Frontal cortex (tissue), 4 donors: Measurements from ENCODE around the gene ZNF439. TPM values are rescaled to one million over a fixed set of nuclear protein-coding genes. Genes with fewer than 3 reads are reported as not detected.
"Not testable (repeated sequence)": the region's sequence is repeated elsewhere in the genome, so short reads cannot be mapped to it uniquely, and the experiment has no call there.

ENCODE experiments used
- DNase-seq, 2 donors: peaks; one replicate each; pipeline ENCODE4 v3.0.0; 2012; ENCODE audit warnings: low spot score in 2 of 2
- FAIRE-seq: peaks from 2 replicates; lab custom pipeline; 2012; peaks lifted over from hg19 to GRCh38; lab: Jason Lieb, UNC
- total RNA-seq: library from RNA; depleted of rRNA; stranded (reverse); fragments of >200 nt; gene quantifications from one replicate; pipeline ENCODE4 v1.2.3, GENCODE V29; 2014
- donor health status: control.
- donor health status: control.
- donor health status: control.

ZNF439 gene
- 38.3 TPM for total RNA-seq

DNA sequence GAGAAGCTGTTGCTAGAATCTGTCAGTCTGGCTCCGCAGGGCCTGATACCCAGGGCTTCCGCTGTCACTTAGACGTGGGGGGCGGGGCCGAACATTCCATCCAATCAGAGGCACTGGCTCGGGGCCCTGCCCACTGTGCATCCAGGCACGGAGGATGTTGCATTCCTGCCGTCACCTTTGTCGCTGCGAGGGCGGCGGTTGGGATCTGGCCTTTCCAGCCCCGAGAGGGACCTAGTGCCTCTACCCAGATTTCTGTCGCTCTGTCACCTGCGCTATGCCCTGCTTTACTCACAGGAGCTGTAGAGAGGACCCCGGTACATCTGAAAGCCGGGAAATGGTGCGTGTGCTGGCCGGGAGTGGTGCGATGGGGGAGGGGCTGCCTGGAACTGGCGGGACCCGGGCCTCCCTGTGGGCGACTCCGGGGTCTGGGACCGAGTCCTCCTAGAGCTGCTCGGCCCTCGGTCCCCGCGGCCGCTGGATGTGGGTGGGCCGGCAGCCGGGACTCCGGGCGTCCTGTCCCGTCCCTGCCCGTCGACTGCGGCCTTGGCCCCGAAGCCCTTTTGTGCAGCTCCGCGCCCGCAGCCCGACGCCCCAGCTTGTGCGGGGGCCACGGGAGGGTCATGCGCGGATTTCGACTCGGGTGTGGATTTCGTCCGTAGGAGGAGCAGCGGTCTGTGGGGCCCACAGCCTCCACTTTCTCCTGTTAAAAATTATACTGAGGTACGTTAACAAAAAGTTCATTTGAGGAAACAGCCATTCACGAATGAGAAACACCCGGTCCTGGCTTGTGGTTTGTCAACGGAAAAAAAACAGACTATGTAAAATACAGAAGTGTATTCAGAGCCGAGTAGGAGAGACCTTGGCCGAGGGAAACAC lies at the start of gene ZNF439:
Gene ZNF439 (plus strand): TSS at position 133 of the 876 bp plus-strand sequence. CDS start 142 bp downstream, at position 275.
- no peak for FAIRE-seq
- peak; percentile 87 to 90 for DNase-seq

DNA sequence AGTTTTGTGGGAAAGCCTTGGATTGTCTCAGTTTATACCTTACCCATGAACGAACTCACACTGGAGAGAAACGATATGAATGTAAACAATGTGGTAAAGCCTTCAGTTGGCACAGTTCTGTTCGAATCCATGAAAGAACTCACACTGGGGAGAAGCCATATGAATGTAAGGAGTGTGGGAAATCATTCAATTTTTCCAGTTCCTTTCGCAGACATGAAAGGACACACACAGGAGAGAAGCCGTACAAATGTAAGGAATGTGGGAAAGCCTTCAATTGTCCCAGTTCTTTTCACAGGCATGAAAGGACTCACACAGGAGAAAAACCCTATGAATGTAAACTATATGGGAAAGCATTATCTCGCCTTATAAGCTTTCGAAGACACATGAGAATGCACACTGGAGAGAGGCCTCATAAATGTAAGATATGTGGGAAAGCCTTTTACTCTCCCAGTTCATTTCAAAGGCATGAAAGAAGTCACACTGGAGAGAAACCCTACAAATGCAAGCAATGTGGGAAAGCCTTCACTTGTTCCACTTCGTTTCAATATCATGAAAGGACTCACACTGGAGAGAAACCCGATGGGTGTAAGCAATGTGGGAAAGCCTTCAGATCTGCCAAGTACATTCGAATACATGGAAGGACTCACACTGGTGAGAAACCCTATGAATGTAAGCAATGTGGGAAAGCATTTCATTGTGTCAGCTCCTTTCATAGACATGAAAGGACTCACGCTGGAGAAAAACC lies 42.0 kb upstream of the ZNF439 start:
- FAIRE-seq (no peak), DNase-seq (no peak)

DNA sequence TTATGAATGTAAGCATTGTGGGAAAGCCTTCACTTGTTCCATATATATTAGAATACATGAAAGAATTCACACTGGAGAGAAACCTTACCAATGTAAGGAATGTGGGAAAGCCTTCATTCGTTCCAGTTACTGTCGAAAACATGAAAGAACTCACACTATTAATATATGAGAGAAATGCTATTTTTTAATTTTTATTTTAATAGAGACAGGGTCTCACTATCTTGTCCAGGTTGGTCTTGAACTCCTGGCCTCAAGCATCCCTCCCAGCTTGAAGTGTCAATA lies 41.5 kb upstream of the ZNF439 start:
- FAIRE-seq (no peak), DNase-seq (no peak)

DNA sequence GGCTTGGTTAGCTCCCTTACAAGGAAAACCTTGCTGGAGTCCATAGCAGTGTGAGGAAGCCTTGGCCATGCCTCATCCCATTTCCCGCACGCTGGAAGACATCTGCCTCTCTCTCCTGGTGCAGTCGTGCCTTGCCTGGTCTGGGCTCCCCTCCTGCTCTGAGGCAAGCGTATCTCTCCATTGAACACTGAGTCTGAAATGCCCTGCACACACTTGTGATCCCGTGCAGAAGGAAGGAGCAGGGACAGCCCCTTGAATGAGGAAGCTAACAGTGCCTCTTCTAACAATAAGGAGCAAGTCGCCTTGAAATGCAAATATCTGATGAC lies 34.9 kb upstream of the ZNF439 start:
- DNase-seq (no peak), FAIRE-seq (no peak)

DNA sequence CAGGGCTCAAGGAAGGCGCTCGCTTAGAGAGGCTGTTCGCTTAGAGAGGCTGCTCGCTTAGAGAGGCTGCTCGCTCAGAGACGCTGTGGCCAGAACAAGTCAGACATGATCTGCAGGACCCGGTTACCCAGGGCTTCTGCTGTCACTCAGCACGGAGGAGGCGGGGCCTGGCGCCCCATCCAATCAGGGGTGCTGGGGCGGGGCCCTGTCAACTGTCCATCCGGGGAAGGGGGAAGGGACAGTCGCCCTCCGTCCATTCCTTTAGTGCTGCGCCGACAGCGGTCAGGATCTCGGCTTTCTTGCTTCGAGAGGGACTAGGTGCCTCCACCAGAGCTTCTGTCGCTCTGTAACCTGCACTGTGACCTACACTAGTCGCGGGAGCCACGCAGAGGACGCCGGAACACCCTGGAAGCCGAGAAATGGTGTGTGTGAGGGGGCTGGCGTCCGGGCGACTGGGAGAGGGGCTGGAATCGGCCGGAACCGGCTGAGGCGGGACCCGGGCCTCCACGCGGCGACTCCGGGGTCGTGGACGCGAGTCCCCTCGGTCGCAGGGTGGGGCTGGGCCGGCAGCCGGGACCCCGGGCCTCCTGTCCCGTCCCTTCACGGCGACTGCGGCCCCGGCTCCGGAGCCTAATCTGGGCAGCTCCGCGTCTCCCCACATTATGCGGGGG lies 34.4 kb upstream of the ZNF439 start, which contains the start of gene ZNF440:
Gene ZNF440 (plus strand): TSS at position 245 of the 671 bp plus-strand sequence. CDS start 175 bp downstream, at position 420.
- FAIRE-seq (no peak), DNase-seq (peak; percentile 94 to 97)

DNA sequence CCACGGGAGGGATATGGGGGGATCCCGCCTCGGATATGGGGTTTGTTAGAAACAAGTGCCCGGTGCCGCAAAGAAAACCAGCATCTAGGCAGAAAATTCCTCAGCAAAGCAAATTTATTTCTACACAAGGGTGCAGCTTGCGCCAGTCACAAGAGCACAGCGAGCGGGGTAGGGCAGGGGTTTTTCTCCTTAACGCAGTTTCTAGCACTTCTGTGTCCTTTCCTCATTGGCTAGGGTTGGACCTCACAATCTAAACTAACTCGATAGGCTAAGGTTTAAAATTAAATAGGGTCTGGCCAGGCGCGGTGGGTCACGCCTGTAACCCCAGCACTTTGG lies 33.9 kb upstream of the ZNF439 start:
- DNase-seq: no peak
- no peak for FAIRE-seq

DNA sequence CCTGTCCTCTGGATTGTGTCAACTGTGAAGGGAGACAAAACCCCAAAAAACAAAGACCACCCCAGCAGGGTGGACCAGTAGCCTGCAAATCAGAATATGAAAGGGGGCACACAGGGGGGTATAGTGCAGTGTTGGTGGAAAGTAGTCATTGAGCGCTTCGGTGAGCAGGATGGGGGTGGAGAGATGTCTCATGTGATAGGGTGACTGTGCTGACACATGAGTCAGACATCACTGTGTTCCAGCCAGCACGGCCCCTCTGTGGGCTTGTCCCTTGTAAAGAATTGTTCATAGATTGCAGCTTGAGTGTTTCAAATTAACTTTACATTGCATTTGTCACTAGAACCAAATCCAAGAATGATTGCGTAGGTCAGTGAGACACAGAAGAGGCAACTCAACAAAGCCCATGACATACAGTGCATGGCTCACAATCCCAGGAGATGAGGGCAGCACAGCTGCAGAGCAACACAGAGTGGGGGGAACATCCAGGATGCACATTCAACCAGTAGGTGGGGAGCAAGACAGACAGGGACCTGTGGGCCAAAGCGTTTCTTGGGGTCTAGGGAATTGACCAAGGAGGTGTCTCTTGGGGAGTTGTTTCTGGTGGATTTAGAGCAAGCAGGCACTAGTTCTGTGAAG lies 26.9 kb upstream of the ZNF439 start:
- FAIRE-seq: no peak

DNA sequence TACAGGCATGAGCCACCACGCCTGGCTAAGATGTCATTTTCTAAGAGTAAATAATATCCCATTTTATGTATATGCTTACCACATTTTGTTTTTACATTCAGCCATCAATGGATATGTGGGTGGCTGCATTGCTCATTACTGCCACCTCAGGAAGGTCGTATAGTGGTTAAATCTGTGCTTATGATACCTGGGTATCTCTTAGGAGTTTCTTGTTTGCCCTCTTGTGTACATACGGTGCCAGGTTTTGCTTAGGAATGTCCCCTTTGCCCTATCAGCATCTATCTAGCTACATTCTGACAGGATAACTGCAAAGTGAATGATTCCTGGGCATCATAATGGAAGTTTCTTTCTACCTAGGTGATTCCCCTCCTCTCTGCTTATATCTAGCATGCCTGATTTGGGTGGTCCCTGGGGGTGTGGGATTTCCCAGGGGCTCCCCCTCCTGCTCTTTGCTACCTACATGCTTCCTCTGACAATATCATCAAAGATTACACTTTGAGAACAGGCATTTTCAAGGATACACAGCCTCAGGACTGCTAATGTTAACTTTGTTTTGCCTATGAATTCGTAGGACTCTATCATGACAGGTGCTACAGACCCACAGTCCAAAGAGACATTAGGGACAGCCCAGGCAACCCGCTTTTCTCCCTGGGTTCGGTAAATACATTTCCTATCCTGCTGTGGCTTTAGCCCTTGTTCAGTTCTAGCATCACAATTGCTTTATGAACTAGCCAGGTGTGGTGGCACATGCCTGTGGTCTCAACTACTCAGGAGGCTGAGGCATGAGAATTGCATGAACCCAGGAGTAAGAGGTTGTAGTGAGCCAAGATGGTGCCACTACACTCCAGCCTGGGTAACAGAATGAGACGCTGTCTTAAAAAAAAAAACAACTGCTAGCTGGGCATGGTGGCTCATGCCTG lies 19.3 kb upstream of the ZNF439 start:
- not testable (repeated sequence) for DNase-seq, FAIRE-seq

More for the DNA sequence above, 26.9 kb upstream of the ZNF439 start:
- DNase-seq: no peak

DNA sequence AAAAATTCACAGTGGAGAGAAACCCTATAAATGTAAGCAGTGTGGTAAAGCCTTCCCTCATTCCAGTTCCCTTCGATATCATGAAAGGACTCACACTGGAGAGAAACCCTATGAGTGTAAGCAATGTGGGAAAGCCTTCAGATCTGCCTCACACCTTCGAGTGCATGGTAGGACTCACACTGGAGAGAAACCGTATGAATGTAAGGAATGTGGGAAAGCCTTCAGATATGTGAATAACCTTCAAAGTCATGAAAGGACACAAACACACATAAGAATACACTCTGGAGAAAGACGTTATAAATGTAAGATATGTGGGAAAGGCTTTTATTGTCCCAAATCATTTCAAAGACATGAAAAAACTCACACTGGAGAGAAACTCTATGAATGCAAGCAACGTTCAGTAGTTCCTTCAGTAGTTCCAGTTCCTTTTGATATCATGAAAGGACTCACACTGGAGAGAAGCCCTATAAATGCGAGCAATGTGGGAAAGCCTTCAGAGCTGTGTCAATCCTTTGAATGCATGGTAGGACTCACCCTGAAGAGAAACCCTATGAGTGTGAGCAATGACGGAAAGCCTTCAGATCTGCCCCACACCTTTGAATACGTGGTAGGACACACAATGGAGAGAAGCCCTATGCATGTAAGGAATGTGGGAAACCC lies 16.1 kb upstream of the ZNF439 start:
- DNase-seq: no peak
- no peak for FAIRE-seq

DNA sequence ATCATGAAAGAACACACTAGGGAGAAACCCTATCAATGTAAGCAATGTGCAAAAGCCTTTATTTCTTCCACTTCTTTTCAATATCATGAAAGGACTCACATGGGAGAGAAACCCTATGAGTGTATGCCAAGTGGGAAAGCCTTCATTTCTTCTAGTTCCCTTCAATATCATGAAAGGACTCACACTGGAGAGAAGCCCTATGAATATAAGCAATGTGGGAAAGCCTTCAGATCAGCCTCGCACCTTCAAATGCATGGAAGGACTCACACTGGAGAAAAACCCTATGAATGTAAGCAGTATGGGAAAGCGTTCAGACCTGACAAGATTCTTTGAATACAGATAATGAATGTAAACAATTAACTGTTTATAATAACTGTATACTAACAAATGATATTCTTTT lies 15.0 kb upstream of the ZNF439 start:
- no peak for FAIRE-seq

DNA sequence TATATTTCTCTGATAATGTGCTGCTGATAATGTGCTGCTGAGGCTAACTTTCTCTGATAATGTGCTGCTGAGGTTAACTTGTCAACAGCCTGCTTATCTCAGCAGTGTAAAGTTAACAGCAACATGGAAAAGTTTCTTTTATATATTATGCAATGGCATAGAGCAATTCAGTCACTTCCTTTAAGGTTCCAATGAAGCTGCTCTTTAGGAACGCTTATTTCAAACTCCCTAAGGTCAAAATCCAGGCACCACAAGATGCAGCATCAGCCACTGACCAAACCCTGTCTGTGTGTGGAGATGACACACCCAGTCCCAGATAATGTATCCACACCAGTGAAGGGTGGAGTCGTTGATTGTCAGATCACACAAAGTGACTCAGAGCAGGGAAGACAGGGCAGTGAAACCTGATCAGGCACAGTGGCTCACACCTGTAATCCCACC lies 12.9 kb upstream of the ZNF439 start:
- not testable (repeated sequence) for DNase-seq, FAIRE-seq

More for the DNA sequence above, 15.0 kb upstream of the ZNF439 start:
- no peak for DNase-seq

DNA sequence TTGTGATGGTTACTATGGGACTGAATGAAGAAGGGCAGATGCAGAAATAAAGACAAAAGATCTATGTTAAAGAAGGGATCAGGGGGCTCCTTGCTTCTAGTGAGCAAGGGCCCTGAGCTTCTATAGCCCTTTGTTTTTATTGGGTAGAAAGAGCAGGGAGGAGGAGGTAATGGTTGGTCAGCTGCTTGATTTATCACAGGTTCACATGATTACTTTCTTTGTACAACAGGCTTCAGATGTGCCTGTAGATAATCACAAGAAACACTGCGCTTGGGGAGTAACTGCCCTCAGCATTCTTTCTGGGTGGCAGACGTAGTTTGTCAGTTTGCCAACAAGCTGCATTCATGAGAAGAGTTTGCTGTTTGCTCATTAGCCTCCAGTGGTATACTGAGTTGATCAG lies 4.8 kb upstream of the ZNF439 start:
- DNase-seq (no peak), FAIRE-seq (no peak)

DNA sequence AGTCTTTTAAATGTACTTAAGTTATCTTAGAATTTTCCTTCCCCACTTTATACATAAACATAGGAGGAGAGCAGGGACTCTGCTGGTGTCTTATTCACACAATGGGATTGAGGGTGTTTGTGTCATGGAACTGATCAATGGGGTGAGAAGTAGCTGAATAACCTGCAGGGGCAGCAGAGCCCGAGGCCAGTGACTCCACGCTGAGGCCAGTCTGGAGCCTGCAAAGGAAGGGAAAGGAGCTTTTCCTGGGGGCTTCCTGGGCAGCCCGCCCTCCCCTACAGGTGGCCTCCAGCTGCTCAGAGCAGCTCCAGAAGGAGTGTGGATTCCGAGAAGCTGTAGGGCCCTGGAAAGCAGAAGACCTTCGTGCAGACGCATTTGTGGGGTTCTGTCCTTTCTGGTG lies 911 bp upstream of the ZNF439 start:
- DNase-seq, FAIRE-seq: not testable (repeated sequence)

DNA sequence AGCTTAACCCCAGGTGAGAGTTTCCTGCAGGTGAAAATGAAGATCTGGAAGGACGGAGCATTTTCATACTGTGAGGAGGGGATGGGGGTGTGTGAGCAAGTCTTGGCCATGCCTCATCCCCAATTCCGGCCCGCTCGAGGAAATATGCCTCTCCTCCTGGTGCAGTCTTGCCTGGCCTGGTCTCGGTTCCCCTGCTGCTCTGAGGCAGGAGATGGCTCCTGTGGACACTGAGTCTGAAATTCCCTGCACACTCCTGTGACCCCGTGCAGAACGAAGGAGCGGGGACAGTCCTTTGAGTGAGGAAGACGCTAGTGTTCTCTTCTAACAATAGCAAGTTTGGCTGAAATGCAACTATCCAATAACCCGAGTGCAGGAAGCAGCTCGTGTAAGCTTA lies 329 bp upstream of the ZNF439 start:
- no peak for FAIRE-seq
- DNase-seq: no peak

DNA sequence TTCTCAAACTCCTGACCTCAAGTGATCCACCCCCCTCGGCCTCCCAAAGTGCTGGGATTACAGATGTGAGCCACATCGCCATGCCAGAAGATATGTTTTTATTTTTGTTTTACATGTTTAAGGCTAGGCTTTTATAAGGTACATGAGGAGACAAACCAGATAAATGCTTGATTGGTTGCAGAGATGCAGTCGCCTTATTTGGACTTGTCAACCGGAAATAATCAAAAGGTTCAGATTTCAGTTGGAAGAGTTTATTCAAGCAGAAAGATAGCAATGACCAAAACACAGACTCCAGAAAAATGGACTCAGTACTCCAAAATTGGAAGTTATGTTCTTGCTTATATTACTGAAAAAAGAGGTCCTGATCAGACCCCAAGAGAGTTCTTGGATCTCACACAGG lies 1.8 kb downstream of the ZNF439 start:
- not testable (repeated sequence) for FAIRE-seq, DNase-seq

DNA sequence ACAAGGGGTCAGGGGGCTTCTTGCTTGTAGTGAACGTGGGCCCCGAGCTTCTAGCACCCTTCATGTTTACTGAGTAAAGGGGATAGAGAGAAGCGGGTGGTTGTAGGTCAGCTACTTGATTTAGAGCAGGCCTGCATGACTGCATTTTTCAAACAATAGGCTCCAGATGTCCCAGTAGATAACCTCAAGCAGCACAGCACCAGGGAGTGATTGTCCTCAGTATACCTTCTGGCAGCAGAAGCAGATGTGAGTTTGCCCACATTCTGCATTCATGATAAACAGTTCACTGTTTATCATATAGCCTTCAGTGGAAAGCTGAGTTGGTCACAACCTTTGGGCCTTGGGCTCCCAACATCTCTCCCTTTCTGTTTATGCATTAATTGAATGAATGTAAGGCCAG lies 4.8 kb downstream of the ZNF439 start:
- no peak for FAIRE-seq
- no peak for DNase-seq

DNA sequence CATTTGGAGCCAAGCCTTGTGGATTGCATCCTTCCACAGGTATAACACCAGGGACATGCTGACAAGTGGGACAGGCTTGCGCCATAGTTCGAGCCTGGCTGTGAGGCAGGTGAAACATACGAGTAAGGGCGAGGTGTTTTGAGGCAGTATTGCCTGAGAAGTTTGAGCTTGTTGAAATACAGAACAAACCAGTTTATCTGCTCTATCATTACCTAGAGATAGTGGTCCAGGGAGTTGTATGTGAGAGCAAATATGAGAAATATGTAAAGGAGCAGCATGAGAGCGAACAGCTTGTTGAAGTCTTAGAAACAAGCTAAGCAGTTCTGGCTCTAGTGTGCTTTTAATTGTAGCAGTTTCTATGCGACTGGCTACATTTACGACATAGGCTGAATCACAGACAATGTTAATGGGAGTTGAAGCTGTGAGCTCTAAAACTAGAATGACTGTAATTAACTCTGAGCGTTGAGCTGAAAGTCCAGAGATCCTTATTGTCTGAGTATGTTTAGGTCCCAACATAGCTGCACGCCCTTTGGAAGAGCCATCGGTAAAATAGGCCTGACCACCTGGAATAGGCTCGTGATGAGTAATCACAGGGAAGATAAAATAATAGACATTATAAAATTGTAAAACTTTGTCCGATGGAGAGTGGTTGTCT lies 8.2 kb downstream of the ZNF439 start:
- DNase-seq (no peak), FAIRE-seq (no peak)

DNA sequence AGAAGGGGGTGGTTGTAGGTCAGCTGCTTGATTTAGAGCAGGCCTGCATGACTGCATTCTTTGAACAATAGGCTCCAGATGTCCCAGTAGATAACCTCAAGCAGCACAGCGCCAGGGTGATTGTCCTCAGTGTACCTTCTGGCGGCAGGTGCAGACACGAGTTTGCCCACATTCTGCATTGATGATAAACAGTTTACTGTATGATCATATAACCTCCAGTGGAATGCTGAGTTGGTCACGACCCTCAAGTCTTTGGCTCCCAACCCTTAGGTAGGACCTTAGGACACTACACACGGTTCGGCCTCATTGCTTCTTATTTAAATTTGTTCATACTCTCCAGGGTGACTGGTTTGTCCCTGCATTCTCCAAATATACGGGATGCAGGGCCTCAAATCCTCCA lies 12.2 kb downstream of the ZNF439 start:
- FAIRE-seq: no peak
- DNase-seq: no peak
